VCaP (cell line): ENCODE data around the gene DNAJC16.

ENCODE experiments used
- H3K27ac ChIP-seq: fragments of 450-650 bp; 2 replicates; pipeline ENCODE4 v1.5.1; 2017
- TF ChIP-seq, protein P1 (sequence below): fragments of 450-650 bp; conservative IDR thresholded peaks from 2 replicates; pipeline ENCODE4 v1.5.1; 2017; ENCODE audit warnings: mild to moderate bottlenecking, moderate library complexity

DNAJC16 gene

DNA sequence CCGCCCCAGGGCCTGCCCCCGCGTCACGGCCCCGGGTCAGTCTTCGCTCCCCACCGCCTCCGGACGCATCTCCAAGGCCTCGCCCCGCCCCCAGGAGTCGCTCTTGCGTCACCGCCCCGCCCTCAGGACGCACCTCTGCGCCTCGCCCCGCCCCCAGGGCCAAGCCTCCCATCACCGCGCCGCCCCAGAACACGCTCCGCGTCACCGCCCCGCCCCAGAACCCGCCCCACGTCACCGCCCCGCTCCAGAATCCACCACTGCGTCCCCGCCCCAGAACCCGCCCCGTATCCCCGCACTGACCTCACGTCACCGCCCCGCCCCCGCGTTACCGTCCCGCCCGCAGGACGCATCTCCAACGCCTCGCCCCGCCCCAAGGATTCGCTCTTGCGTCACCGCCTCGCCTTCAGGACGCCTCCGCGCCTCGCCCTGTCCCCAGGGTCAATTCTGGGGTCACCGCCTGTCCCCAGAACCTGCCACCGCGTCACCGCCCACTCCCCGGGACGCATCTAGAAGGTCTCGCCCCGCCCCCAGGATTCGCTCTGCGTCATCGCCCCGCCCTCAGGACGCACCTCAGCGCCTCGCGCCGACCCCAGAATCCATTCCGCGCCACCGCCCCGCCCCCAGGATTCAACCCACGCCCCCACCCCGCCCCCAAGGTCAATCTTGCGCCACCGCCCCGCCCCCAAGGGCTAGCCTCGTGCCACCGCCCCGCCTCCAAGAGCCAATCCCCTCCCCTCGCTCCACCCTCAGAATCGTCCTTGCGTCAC lies 2.2 kb upstream of the DNAJC16 start:
- peak overlapping the region; percentile 90 for H3K27ac ChIP-seq
- TF ChIP-seq, protein P1, sequence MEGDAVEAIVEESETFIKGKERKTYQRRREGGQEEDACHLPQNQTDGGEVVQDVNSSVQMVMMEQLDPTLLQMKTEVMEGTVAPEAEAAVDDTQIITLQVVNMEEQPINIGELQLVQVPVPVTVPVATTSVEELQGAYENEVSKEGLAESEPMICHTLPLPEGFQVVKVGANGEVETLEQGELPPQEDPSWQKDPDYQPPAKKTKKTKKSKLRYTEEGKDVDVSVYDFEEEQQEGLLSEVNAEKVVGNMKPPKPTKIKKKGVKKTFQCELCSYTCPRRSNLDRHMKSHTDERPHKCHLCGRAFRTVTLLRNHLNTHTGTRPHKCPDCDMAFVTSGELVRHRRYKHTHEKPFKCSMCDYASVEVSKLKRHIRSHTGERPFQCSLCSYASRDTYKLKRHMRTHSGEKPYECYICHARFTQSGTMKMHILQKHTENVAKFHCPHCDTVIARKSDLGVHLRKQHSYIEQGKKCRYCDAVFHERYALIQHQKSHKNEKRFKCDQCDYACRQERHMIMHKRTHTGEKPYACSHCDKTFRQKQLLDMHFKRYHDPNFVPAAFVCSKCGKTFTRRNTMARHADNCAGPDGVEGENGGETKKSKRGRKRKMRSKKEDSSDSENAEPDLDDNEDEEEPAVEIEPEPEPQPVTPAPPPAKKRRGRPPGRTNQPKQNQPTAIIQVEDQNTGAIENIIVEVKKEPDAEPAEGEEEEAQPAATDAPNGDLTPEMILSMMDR, result no peak

DNA sequence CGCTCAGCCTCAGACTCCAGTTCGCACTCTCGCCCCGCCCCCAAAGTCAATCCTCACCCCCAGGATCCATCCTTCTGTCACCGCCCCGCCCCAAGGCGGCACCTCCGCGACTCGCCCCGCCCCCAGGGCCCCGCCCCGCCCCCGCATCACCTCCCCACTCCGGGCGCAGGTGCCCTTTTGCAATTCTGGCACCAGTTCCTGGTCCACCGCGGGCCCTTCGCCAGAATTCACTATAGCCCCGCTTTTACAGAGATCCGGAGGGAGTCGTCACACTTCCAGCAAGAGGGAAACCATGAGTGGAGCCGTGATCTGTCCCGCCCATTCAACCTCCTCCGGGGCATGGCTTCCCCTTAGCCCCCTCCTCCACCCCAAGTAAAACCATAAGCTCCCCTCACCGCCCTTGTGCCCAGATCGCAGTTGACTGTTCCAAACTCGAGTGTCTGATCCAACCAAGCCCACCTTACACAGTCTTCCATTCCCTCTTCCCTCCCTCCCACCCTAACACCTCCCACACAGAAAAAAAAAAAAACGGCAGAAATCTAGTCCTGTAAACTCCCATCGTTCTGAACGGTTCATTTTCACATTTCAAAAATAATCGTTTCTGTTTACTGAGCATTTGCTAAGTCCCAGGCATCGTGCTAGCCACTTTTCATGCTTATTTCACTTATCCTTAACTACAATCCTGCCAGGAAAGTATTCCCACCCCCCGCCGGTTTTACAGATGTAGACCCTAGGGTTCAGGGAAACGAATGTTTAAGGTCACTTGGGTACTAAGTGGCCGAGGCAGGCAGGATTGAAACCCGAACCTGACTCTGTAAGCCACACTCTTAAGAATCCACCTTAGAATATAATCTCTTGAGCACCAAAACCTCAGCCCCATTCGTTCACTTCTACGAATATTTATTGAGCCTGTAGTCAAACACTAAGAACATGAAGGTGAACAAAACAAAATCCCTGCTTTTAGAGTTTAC lies 1.3 kb upstream of the DNAJC16 start:
- H3K27ac ChIP-seq, result peak overlapping the region; percentile 90
- TF ChIP-seq, protein P1, result no peak

DNA sequence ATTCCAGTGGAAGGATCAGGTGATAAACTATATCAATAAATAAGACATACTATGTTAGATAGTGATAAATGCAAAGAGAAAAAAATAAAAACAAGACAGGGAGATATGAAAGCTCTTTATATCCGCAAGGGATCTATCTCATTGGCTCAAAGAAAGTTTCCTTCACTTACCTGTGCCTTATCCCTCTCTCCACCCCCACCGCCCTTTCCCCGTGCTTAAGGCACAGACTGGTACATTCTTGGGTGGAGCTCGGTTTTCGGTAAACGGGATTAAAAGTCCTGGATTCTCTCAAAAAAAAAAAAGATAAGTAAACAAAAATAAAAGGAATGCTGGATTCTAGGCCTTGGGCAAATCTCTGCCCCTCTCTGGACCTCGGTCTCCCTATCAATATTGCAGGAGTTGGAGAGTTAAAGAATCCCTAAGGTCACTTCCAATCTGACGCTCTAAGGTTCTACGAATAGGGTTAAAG lies 593 bp upstream of the DNAJC16 start:
- H3K27ac ChIP-seq, result peak overlapping the region; percentile 90
- TF ChIP-seq, protein P1, result no peak

DNA sequence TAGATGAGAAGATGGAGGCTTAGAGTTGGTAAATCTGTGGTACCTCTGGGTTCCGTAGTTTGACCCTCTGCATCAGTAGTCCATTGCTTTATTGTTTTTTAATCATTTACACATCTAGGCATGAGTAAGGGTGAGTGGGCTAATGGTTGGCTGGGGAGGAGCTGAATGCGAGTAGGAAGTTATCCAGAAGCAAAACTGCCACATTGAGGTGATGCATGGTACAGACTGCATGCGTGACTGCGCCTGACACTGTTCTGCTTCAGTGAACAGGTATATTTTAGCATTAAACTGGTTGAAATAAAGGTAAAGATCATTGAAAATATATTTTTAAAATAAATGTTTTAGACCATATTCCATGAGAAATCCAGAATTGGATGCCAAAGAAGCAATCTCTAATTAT lies 4.4 kb downstream of the DNAJC16 start:
- H3K27ac ChIP-seq, result no peak overlapping the region
- TF ChIP-seq, protein P1, result no peak

DNA sequence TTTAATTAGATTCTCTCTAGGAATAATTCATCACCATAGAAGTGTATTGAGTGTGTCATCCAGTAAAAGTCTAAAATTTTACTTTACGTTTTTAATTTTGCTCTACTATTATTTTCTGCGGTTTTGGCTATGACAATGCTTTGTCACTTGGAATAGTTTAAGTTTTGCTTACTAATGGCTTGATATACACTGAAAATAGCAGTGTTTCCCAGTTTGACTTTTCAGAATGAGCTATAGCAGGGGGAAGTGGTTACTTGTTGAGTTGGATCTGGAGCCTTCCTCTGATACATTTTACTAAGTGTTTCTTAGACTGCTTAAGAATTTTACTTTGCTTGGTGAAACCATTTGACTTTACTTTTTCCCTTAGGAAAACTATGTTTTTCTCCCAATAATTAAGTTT lies 5.0 kb downstream of the DNAJC16 start:
- TF ChIP-seq, protein P1, result no peak

DNA sequence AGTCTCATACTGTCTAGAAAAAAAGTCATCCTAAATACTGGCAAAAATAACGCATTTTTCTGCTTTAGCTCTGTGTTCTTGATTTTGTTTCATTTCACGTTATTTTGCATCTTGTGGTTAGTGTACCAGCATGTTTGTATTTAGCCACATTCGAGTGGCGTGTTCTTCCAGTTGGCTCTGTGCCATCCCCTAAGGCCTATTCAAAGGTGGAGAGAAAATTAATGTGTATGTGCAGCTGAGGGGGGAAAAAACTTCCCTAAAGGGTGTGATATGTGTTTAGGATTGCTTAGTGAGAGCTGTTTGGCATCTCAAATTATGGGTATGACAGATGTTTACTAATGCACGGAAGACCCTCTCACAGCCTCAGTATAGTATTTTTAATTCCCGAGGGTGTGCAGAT lies 12.1 kb downstream of the DNAJC16 start:
- TF ChIP-seq, protein P1, result no peak
- H3K27ac ChIP-seq, result peak overlapping the region; percentile 66

More for the DNA sequence above, 5.0 kb downstream of the DNAJC16 start:
- no peak overlapping the region for H3K27ac ChIP-seq

DNA sequence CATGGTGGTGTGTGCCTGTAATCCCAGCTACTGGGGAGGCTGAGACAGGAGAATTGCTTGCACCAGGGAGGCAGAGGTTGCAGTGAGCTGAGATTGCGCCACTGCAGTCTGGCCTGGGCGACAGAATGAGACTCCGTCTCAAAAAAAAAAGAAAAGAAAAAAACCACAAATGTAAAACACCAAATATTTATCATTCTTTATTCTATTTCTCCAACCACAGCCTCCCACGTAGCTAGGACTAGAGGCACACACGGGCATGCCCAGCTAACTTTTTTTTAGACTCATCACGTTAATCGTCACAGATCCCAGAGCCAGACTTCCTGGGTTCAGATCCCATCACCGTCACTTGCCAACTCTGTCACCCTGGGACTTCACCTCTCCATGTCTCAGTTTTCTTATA lies 13.5 kb downstream of the DNAJC16 start:
- no peak overlapping the region for H3K27ac ChIP-seq
- TF ChIP-seq, protein P1, result no peak
